Mammary epithelial cell (primary cell): ENCODE data around the gene RALGPS1.

ENCODE experiments used
- EZH2 ChIP-seq: IDR thresholded peaks from 2 replicates; pipeline ENCODE4 v1.6.1; 2012; ENCODE audit warnings: low read length, inconsistent platforms, borderline replicate concordance
- TF ChIP-seq, protein P1 (sequence below), 2 donors: IDR thresholded peaks in 1 of 2; conservative IDR thresholded peaks in 1 of 2; 2 replicates each; pipeline ENCODE4 v1.5.1; 2011 to 2012; ENCODE audit warnings: inconsistent platforms in 2 of 2, low read length in 2 of 2, mild to moderate bottlenecking in 2 of 2, control low read depth in 1 of 2, low read depth in 1 of 2; ENCODE audit not compliant: insufficient read depth in 1 of 2; ENCODE audit errors: extremely low read depth in 1 of 2

DNA sequence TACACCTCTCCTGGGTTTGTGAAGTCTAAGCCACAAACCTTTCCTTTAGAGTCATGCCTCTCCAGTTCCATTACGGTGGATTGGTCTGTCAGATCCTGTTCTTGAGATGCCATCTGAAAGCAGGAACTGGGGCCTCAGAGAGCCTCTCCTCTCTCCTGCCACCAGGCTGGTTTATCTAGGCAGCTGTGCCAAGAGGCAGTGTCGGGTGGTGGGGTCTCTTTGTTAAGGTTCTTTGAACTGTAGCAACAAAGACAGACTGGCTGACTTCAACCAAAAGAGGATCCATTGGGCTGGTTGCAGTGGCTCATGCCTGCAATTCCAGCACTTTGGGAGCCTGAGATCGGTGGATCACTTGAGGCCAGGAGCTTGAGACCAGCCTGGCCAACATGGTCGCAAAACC, 273.8 kb downstream of the RALGPS1 start:
- TF ChIP-seq EZH2 = no peak
- TF ChIP-seq, protein P1, sequence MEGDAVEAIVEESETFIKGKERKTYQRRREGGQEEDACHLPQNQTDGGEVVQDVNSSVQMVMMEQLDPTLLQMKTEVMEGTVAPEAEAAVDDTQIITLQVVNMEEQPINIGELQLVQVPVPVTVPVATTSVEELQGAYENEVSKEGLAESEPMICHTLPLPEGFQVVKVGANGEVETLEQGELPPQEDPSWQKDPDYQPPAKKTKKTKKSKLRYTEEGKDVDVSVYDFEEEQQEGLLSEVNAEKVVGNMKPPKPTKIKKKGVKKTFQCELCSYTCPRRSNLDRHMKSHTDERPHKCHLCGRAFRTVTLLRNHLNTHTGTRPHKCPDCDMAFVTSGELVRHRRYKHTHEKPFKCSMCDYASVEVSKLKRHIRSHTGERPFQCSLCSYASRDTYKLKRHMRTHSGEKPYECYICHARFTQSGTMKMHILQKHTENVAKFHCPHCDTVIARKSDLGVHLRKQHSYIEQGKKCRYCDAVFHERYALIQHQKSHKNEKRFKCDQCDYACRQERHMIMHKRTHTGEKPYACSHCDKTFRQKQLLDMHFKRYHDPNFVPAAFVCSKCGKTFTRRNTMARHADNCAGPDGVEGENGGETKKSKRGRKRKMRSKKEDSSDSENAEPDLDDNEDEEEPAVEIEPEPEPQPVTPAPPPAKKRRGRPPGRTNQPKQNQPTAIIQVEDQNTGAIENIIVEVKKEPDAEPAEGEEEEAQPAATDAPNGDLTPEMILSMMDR (conservative IDR thresholded peaks at IDR 0.05 in 1 of 2, IDR thresholded peaks at IDR 0.05 in 1 of 2; ENCODE audit: extremely low read depth in 1 of 2, insufficient read depth in 1 of 2, low read depth in 1 of 2, low read length in 2 of 2) = no peak
